Neutrophil (primary cell): ENCODE data around the gene SEMA4C.

Experiments
- H3K27ac ChIP-seq: fragments of 200-600 bp; sonication (generic); 2 replicates; pipeline ENCODE4 v1.5.1; 2016; ENCODE audit warnings: mild to moderate bottlenecking, moderate library complexity
- H3K27me3 ChIP-seq: fragments of 200-600 bp; sonication (generic); 2 replicates; pipeline ENCODE4 v1.6.0; 2016; ENCODE audit warnings: mild to moderate bottlenecking
- H3K36me3 ChIP-seq: fragments of 200-600 bp; sonication (generic); 2 replicates; pipeline ENCODE4 v1.5.1; 2017
- H3K4me1 ChIP-seq, 2 experiments: fragments of 200-600 bp in 1 of 2; sonication (generic) in 1 of 2; 1 replicate in 1 of 2; 2 replicates in 1 of 2; pipeline versions ENCODE4 v1.5.1 to v1.6.1; 2013 to 2016; ENCODE audit warnings: low read depth in 1 of 2, low read length in 1 of 2, mild to moderate bottlenecking in 1 of 2, moderate library complexity in 1 of 2; ENCODE audit not compliant: control insufficient read depth in 1 of 2, insufficient read depth in 1 of 2
- H3K4me3 ChIP-seq, 2 experiments: fragments of 200-600 bp in 1 of 2; sonication (generic) in 1 of 2; 1 replicate in 1 of 2; 2 replicates in 1 of 2; pipeline ENCODE4 v1.5.1; 2013 to 2016; ENCODE audit warnings: low read depth in 1 of 2, low read length in 1 of 2, mild to moderate bottlenecking in 1 of 2, moderate library complexity in 1 of 2
- H3K9me3 ChIP-seq: fragments of 200-600 bp; sonication (generic); 2 replicates; pipeline ENCODE4 v1.5.1; 2016
- TF ChIP-seq, protein P1 (sequence below): fragments of 200-600 bp; sonication (generic); IDR thresholded peaks from 2 replicates; pipeline ENCODE4 v1.5.1; 2016; ENCODE audit warnings: antibody characterized with exemption

Gene SEMA4C

GRCh38 chr2:96831679-96832078 lies 38.2 kb downstream of the SEMA4C start:
- TF ChIP-seq, protein P1, sequence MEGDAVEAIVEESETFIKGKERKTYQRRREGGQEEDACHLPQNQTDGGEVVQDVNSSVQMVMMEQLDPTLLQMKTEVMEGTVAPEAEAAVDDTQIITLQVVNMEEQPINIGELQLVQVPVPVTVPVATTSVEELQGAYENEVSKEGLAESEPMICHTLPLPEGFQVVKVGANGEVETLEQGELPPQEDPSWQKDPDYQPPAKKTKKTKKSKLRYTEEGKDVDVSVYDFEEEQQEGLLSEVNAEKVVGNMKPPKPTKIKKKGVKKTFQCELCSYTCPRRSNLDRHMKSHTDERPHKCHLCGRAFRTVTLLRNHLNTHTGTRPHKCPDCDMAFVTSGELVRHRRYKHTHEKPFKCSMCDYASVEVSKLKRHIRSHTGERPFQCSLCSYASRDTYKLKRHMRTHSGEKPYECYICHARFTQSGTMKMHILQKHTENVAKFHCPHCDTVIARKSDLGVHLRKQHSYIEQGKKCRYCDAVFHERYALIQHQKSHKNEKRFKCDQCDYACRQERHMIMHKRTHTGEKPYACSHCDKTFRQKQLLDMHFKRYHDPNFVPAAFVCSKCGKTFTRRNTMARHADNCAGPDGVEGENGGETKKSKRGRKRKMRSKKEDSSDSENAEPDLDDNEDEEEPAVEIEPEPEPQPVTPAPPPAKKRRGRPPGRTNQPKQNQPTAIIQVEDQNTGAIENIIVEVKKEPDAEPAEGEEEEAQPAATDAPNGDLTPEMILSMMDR = no peak
- Histone ChIP-seq H3K27me3 (no peaks in the 10 kb centered on the region), H3K9me3 (no peaks in the 10 kb centered on the region), H3K4me3 (no peak overlapping the region), H3K36me3 (peaks cover 85% of the 10 kb centered on the region), H3K4me1 (no peaks in the 10 kb centered on the region), H3K27ac (no peak overlapping the region)

DNA sequence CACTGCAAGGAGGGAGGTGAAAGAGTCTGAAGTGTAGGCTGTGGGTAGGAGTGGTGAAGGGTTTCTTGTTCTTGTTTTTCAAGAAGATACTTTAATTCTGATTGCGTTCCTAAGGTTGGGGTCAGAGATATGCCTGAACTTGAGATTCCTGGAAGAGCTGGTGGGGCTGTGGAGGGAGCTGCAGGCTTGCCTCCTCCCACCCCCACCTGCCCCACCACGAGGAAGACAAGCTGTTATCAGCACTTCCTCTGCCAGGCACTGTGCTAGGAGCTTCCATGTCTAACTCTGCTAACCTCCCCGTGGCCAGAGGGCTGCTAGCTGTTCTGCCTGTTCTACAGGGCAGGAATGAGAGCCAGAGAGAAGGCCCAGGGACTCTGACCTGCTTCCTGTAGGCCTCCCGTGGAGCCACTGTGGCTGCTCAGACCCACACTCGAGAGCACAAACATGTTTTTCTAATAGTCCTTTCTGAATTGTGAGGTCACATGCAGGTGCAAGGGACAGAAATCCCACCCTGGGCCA lies 39.8 kb downstream of the SEMA4C start:
- no peaks in the 10 kb centered on the region for H3K9me3 ChIP-seq
- H3K27me3 ChIP-seq = no peaks in the 10 kb centered on the region
- TF ChIP-seq, protein P1 = no peak
- peaks cover 100% of the 10 kb centered on the region for H3K36me3 ChIP-seq
- H3K4me1 ChIP-seq = no peaks in the 10 kb centered on the region
- no peak overlapping the region for H3K27ac ChIP-seq
- no peak overlapping the region for H3K4me3 ChIP-seq

DNA sequence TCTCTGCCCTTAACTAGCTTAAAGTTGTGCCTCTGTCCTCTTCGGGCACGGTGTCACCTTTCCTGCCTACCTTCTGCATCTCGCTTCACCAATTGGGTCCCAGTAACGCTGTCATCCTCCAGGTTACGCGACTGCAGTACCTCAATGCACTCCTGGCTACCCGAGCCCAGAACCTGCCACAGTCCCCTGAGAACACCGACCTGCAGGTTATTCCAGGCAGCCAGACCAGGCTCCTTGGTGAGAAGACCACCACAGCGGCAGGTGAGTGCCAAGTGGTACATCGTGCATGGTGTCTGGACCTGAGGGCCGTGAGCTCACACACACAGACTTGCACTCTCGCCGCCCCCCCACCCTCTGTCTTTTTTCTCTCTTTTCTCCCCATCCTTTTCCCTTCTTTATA lies 41.0 kb downstream of the SEMA4C start:
- Histone ChIP-seq H3K4me1 (no peaks in the 10 kb centered on the region), H3K9me3 (no peaks in the 10 kb centered on the region), H3K27ac (no peak overlapping the region), H3K4me3 (no peak overlapping the region), H3K36me3 (peaks cover 100% of the 10 kb centered on the region), H3K27me3 (no peaks in the 10 kb centered on the region)
- TF ChIP-seq, protein P1 = no peak

GRCh38 chr2:96828436-96828835 lies 41.4 kb downstream of the SEMA4C start:
- Histone ChIP-seq H3K4me3 (no peak overlapping the region), H3K27me3 (no peaks in the 10 kb centered on the region), H3K27ac (no peak overlapping the region), H3K4me1 (no peaks in the 10 kb centered on the region), H3K9me3 (no peaks in the 10 kb centered on the region), H3K36me3 (peaks cover 100% of the 10 kb centered on the region)
- TF ChIP-seq, protein P1 = no peak

- TF ChIP-seq, protein P1 = no peak
- Histone ChIP-seq H3K27me3 (no peaks in the 10 kb centered on the region), H3K36me3 (peaks cover 91% of the 10 kb centered on the region), H3K9me3 (no peaks in the 10 kb centered on the region), H3K27ac (no peak overlapping the region), H3K4me1 (no peaks in the 10 kb centered on the region), H3K4me3 (no peak overlapping the region)
Measured at GRCh38 chr2:96826546-96827278, 43.2 kb downstream of the SEMA4C start.
